GM12878 (cell line): Measurements from ENCODE around the gene DDR1.

Experiments
- GABPA ChIP-seq: IDR thresholded peaks from 2 replicates; pipeline ENCODE4 v1.6.1; 2014; ENCODE audit warnings: antibody characterized with exemption, low read depth, mild to moderate bottlenecking, inconsistent platforms
- HDAC6 ChIP-seq: fragments of 200-600 bp; sonication (generic); IDR thresholded peaks from one replicate; pipeline ENCODE4 v1.8.0; 2017; ENCODE audit warnings: antibody characterized with exemption; ENCODE audit not compliant: unreplicated experiment
- TARDBP ChIP-seq: IDR thresholded peaks from 2 replicates; pipeline ENCODE4 v1.6.1; 2016; ENCODE audit warnings: borderline replicate concordance
- TF ChIP-seq, protein P1 (sequence below), 3 experiments: IDR thresholded peaks in 2 of 3; conservative IDR thresholded peaks in 1 of 3; 2 replicates each; pipeline ENCODE4 v1.5.1; 2011; ENCODE audit warnings: low read depth in 3 of 3, low read length in 3 of 3, mild to moderate bottlenecking in 3 of 3, control low read depth in 2 of 3, moderate library complexity in 2 of 3, inconsistent platforms in 1 of 3, mixed read lengths in 1 of 3; ENCODE audit not compliant: control insufficient read depth in 2 of 3, insufficient read depth in 1 of 3; ENCODE audit errors: extremely low read depth in 1 of 3
- TF ChIP-seq, protein P2 (sequence below): IDR thresholded peaks from 2 replicates; pipeline ENCODE4 v1.6.1; 2012; ENCODE audit warnings: low read depth, low read length, improper control_type of control experiment
- TF ChIP-seq, protein P3 (sequence below): IDR thresholded peaks from 2 replicates; pipeline ENCODE4 v1.6.1; 2012; ENCODE audit warnings: mild to moderate bottlenecking, low read depth, low read length

DNA sequence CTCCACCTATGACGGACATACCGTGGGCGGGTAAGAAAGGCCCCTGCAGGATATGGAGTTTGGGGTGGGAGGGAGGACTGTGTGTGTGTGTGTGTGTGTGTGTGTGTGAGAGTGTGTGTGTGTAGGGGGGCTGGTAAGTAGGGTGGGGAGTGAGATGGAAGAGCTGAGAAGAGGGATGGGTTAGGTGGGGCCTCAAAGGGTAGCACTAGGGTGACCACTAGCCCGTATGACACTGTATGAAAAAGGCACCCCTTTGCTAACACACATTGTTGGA is 7.1 kb downstream of the DDR1 start:
- TF ChIP-seq HDAC6 = no peak
- TF ChIP-seq, protein P1, sequence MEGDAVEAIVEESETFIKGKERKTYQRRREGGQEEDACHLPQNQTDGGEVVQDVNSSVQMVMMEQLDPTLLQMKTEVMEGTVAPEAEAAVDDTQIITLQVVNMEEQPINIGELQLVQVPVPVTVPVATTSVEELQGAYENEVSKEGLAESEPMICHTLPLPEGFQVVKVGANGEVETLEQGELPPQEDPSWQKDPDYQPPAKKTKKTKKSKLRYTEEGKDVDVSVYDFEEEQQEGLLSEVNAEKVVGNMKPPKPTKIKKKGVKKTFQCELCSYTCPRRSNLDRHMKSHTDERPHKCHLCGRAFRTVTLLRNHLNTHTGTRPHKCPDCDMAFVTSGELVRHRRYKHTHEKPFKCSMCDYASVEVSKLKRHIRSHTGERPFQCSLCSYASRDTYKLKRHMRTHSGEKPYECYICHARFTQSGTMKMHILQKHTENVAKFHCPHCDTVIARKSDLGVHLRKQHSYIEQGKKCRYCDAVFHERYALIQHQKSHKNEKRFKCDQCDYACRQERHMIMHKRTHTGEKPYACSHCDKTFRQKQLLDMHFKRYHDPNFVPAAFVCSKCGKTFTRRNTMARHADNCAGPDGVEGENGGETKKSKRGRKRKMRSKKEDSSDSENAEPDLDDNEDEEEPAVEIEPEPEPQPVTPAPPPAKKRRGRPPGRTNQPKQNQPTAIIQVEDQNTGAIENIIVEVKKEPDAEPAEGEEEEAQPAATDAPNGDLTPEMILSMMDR (IDR thresholded peaks at IDR 0.05 in 2 of 3, conservative IDR thresholded peaks at IDR 0.05 in 1 of 3; ENCODE audit: control insufficient read depth in 2 of 3, extremely low read depth in 1 of 3, insufficient read depth in 1 of 3, low read depth in 3 of 3, low read length in 3 of 3) = no peak
- no peak for TF ChIP-seq TARDBP
- TF ChIP-seq, protein P2, sequence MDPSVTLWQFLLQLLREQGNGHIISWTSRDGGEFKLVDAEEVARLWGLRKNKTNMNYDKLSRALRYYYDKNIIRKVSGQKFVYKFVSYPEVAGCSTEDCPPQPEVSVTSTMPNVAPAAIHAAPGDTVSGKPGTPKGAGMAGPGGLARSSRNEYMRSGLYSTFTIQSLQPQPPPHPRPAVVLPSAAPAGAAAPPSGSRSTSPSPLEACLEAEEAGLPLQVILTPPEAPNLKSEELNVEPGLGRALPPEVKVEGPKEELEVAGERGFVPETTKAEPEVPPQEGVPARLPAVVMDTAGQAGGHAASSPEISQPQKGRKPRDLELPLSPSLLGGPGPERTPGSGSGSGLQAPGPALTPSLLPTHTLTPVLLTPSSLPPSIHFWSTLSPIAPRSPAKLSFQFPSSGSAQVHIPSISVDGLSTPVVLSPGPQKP = no peak
- TF ChIP-seq GABPA = no peak
- TF ChIP-seq, protein P3, sequence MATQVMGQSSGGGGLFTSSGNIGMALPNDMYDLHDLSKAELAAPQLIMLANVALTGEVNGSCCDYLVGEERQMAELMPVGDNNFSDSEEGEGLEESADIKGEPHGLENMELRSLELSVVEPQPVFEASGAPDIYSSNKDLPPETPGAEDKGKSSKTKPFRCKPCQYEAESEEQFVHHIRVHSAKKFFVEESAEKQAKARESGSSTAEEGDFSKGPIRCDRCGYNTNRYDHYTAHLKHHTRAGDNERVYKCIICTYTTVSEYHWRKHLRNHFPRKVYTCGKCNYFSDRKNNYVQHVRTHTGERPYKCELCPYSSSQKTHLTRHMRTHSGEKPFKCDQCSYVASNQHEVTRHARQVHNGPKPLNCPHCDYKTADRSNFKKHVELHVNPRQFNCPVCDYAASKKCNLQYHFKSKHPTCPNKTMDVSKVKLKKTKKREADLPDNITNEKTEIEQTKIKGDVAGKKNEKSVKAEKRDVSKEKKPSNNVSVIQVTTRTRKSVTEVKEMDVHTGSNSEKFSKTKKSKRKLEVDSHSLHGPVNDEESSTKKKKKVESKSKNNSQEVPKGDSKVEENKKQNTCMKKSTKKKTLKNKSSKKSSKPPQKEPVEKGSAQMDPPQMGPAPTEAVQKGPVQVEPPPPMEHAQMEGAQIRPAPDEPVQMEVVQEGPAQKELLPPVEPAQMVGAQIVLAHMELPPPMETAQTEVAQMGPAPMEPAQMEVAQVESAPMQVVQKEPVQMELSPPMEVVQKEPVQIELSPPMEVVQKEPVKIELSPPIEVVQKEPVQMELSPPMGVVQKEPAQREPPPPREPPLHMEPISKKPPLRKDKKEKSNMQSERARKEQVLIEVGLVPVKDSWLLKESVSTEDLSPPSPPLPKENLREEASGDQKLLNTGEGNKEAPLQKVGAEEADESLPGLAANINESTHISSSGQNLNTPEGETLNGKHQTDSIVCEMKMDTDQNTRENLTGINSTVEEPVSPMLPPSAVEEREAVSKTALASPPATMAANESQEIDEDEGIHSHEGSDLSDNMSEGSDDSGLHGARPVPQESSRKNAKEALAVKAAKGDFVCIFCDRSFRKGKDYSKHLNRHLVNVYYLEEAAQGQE = no peak
